Hematopoietic multipotent progenitor cell treated with erythropoietin and hydrocortisone succinate and interleukin-3 and kit ligand, for 8 days (in vitro differentiated cells): ENCODE results near the gene KCNG3.
A peak's percentile ranks its signal among the peaks of the same experiment; 100 is the strongest.

Experiments
- DNase-seq: peaks from one replicate; pipeline ENCODE4 v3.0.0-alpha.2; 2015

Gene KCNG3

GRCh38 chr2:42486145-42486906 is 7.5 kb downstream of the KCNG3 start:
- DNase-seq: no peak

GRCh38 chr2:42480402-42480801 is 13.4 kb downstream of the KCNG3 start:
- no peak for DNase-seq

- no peak for DNase-seq
These were observed 18.9 kb downstream of the KCNG3 start for GRCh38 chr2:42474765-42475454.

- DNase-seq: no peak
These were observed 23.1 kb downstream of the KCNG3 start for GRCh38 chr2:42470706-42471105.

GRCh38 chr2:42464631-42465030 is 29.2 kb downstream of the KCNG3 start:
- peak; percentile 77 for DNase-seq

GRCh38 chr2:42463570-42463969 is 30.2 kb downstream of the KCNG3 start:
- no peak for DNase-seq

GRCh38 chr2:42459296-42459695 is 34.5 kb downstream of the KCNG3 start:
- no peak for DNase-seq

- DNase-seq: no peak
These were observed 35.4 kb downstream of the KCNG3 start for GRCh38 chr2:42458396-42458795.

- no peak for DNase-seq
These were observed 36.8 kb downstream of the KCNG3 start for GRCh38 chr2:42457011-42457410.

- no peak for DNase-seq
These were observed 37.5 kb downstream of the KCNG3 start for GRCh38 chr2:42456126-42456839.

GRCh38 chr2:42452545-42452944 is 41.2 kb downstream of the KCNG3 start:
- no peak for DNase-seq

- DNase-seq: no peak
These were observed 43.6 kb downstream of the KCNG3 start for GRCh38 chr2:42450136-42450535.

GRCh38 chr2:42449163-42450087 is 44.4 kb downstream of the KCNG3 start:
- no peak for DNase-seq

- no peak for DNase-seq
These were observed 45.6 kb downstream of the KCNG3 start for GRCh38 chr2:42448163-42448562.

- no peak for DNase-seq
These were observed 47.1 kb downstream of the KCNG3 start for GRCh38 chr2:42446503-42447271.

- DNase-seq: no peak
These were observed 49.9 kb downstream of the KCNG3 start for GRCh38 chr2:42443718-42444399.

- no peak for DNase-seq
These were observed 51.0 kb downstream of the KCNG3 start for GRCh38 chr2:42442774-42443173.

- DNase-seq: no peak
These were observed 55.1 kb downstream of the KCNG3 start for GRCh38 chr2:42438685-42439084.

- no peak for DNase-seq
These were observed 57.4 kb downstream of the KCNG3 start for GRCh38 chr2:42436370-42436769.

- no peak for DNase-seq
These were observed 58.2 kb downstream of the KCNG3 start for GRCh38 chr2:42435628-42436027.

GRCh38 chr2:42430188-42430587 is 63.6 kb downstream of the KCNG3 start:
- no peak for DNase-seq
